ENCODE results near the gene EPHA2.

Gene EPHA2

DNA sequence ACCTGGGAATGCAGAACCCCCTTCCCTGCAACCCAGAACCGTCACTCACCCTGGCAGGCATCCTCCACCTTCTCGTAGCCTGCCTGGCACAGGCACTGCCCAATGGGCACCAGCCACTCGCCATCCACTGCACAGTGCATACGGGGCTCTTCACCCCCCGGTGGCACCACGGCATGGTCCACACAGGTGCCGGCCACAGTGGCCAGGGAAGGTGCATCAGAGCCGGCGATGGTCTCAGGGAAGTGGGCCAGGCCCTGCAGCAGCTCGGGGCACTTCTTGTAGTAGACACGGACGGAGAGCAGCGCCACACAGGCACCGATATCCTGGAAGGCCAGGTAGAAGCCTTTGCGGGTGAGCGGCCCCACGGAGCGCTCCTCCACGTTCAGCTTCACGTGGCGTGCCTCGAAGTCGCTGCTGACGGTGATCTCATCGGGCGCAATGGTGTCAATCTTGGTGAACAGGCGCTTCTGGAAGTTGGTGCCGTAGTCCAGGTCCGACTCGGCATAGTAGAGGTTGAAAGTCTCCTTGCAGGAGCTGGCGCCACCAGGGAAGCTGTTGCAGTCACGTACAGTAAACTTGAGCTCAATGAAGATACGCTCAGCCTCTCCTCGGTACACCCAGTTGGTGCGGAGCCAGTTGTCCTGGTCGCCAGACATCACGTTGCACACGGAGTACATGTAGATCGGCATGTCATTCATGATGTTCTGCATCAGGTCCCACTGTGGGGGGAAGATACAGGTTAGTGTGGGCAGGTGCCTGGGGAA, 7.4 kb downstream of the EPHA2 start:
- Histone ChIP-seq H3K4me1 (ENCODE audit: control extremely low read depth in 1 of 4, control insufficient read depth in 4 of 4, insufficient read depth in 4 of 4, low read length in 3 of 4) (peaks cover 3 to 38% (median 21%) of the 10 kb centered on the region in 4 experiments), H3K27me3 (replicated peaks in 2 of 5; ENCODE audit: control insufficient read depth in 4 of 5, insufficient read depth in 5 of 5, low read length in 4 of 5) (peaks cover 0 to 22% (median 8%) of the 10 kb centered on the region in 5 experiments), H3K4me3 (ENCODE audit: control insufficient read depth in 1 of 7, extremely low read depth in 1 of 7, insufficient read depth in 4 of 7, low read depth in 2 of 7, low read length in 6 of 7) (no peak overlapping the region), H3K36me3 (ENCODE audit: control insufficient read depth in 4 of 4, insufficient read depth in 4 of 4, low read length in 3 of 4) (no peaks in the 10 kb centered on the region), H3K27ac (ENCODE audit: insufficient read depth in 1 of 2, low read depth in 1 of 2, low read length in 2 of 2, poor library complexity in 1 of 2, severe bottlenecking in 2 of 2) (no peak overlapping the region), H3K9me3 (ENCODE audit: control extremely low read depth in 1 of 5, control insufficient read depth in 4 of 5, insufficient read depth in 2 of 5, low read depth in 1 of 5, low read length in 4 of 5) (no peaks in the 10 kb centered on the region)
- 97% methylated on average over 39 of the region's 39 CpGs for WGBS (ENCODE audit: insufficient coverage)
- POLR2A ChIA-PET = no interaction called here
- DNase-seq = no peak
- CTCF ChIA-PET = interaction anchor here (10.4 kb wide), 1 partner anchor 67 kb away, joined by 104 read pairs; no protein-coding TSS in a partner anchor

DNA sequence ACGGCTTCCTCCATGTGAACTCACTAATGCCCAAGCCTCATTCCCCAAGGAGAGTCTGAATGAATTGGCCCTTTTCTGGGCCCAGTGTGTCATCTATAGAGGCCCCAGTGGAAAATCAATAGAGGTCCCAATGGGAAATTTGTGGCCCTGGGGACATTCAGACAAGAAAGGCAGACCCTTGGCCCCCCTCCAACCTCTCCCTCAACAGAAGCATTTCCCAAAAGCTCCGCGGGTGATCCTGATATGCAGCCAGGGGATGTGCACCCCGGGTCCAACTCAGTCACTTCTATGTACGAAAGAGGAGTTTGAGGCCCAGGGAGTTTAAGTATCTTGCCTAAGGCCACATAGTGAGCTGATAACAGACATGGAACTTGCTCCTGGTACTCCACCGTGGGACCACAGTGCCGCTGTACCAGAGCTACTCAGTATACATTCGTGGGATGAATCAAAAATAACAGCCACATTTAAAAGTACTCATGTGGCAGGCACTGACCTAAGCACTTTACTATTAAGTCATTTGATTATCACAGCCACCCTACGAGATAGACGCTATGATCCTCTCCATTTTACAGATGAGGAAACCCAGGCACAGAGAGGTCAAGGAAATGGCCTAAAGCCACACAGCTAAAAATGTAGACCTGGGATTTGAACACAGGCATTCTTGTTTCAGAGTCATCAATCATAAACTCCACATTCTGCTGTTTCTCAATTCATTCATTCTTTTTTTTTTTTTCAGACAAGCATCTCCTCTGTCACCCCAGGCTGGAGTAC, 8.5 kb downstream of the EPHA2 start:
- Histone ChIP-seq H3K36me3 (ENCODE audit: control insufficient read depth in 4 of 4, insufficient read depth in 4 of 4, low read length in 3 of 4) (no peaks in the 10 kb centered on the region), H3K4me3 (ENCODE audit: control insufficient read depth in 1 of 7, extremely low read depth in 1 of 7, insufficient read depth in 4 of 7, low read depth in 2 of 7, low read length in 6 of 7) (no peak overlapping the region), H3K4me1 (ENCODE audit: control extremely low read depth in 1 of 4, control insufficient read depth in 4 of 4, insufficient read depth in 4 of 4, low read length in 3 of 4) (peaks cover 3 to 31% (median 23%) of the 10 kb centered on the region in 4 experiments), H3K27ac (ENCODE audit: insufficient read depth in 1 of 2, low read depth in 1 of 2, low read length in 2 of 2, poor library complexity in 1 of 2, severe bottlenecking in 2 of 2) (no peak overlapping the region), H3K27me3 (replicated peaks in 2 of 5; ENCODE audit: control insufficient read depth in 4 of 5, insufficient read depth in 5 of 5, low read length in 4 of 5) (peaks cover 0 to 20% (median 0%) of the 10 kb centered on the region in 5 experiments), H3K9me3 (ENCODE audit: control extremely low read depth in 1 of 5, control insufficient read depth in 4 of 5, insufficient read depth in 2 of 5, low read depth in 1 of 5, low read length in 4 of 5) (no peaks in the 10 kb centered on the region)
- POLR2A ChIA-PET = interaction anchor here (1.1 kb wide), 1 partner anchor 21 kb away, joined by 3 read pairs; no protein-coding TSS in a partner anchor
- DNase-seq = no peak
- CTCF ChIA-PET = interaction anchor here (0.7 to 10.4 kb wide), 4 partner anchors 14 to 66 kb away, joined by 3 to 104 read pairs (median 3); no protein-coding TSS in a partner anchor
- WGBS (ENCODE audit: insufficient coverage) = 92% methylated on average over 9 of the region's 10 CpGs

DNA sequence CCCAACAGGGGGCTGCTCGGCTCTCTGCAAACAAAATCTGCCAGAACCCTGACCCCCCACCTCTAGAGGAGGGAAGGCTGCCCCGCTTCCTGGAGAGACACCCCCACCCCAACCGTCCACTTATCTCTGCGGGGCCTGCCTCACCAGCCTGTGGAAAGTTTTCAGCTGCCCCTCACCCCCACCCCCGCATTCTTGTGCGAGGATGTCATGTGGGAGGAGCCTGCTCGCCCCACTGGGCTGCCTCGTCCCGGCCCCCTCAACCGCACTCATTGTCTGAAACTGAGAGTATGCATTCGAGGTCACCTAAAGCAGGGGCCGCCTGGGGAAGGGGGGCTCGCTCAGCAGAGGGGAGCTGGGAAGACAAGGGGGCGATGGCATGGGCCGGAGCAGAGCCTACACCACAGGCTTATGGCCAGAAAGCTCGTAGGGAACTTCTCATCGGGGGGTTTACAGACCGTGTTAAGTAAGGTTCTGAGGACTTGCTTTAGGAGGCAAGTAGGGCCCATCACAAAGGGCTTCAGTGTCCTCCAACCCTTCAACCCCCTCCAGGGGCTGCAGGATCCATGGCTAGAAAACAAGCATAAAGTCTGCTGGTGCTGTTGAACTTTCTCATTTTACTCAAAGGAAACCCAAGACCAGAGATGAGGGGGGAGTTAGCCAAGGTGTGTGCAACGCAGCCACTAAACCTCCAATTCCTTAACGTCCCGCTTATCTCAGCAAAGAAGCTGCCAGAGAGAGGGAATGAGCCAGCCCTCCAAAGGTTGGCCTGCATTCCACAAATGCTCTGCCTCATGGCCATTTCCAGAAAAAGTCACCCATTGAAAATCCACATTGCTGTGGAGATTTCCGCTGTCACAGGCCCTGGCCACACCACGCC, 9.4 kb downstream of the EPHA2 start:
- Histone ChIP-seq H3K36me3 (ENCODE audit: control insufficient read depth in 4 of 4, insufficient read depth in 4 of 4, low read length in 3 of 4) (no peaks in the 10 kb centered on the region), H3K4me1 (ENCODE audit: control extremely low read depth in 1 of 4, control insufficient read depth in 4 of 4, insufficient read depth in 4 of 4, low read length in 3 of 4) (peaks cover 3 to 34% (median 26%) of the 10 kb centered on the region in 4 experiments)

DNA sequence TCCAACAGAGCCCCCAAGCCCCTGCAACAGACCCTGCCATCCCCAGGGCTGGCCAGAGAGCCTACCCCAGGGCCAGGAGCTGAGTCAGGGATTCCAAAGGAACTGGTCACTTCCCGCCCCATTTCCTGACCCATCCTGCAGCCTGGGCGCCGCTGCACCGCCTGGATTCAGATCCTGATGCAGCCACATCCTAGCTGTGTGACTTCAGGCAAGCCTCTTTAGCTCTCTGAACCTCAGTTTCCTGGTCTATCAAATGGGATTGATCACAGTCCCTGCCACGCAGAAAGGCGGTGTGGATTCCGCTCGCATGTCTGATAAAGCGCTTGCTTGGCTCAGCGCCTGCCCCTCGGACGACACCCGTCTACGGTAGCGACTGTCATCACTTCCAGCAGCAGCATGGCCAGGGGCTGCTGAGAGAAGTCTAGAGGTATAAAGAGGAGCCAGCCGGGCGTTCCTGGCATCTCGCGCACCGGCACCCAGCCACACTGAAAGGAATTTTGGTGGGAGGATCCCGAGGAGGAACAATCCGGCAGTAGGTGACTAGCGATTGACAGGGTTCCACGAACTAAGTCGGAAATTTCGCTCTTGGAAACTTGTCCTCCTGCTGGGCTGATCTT, 10.1 kb downstream of the EPHA2 start:
- CTCF ChIA-PET = interaction anchor here (0.7 to 1.8 kb wide), 2 partner anchors 36 to 70 kb away, joined by 3 read pairs; no protein-coding TSS in a partner anchor
- no peak overlapping the region for H3K27ac ChIP-seq (ENCODE audit: insufficient read depth in 1 of 2, low read depth in 1 of 2, low read length in 2 of 2, poor library complexity in 1 of 2, severe bottlenecking in 2 of 2)
- 94% methylated on average over 26 of the region's 26 CpGs for WGBS (ENCODE audit: insufficient coverage)
- peak in 2 of 3 donors; percentile 39 to 60 for DNase-seq
- peaks cover 0 to 16% (median 0%) of the 10 kb centered on the region in 5 experiments for H3K27me3 ChIP-seq (replicated peaks in 2 of 5; ENCODE audit: control insufficient read depth in 4 of 5, insufficient read depth in 5 of 5, low read length in 4 of 5)
- no peak overlapping the region for H3K4me3 ChIP-seq (ENCODE audit: control insufficient read depth in 1 of 7, extremely low read depth in 1 of 7, insufficient read depth in 4 of 7, low read depth in 2 of 7, low read length in 6 of 7)
- H3K4me1 ChIP-seq (ENCODE audit: control extremely low read depth in 1 of 4, control insufficient read depth in 4 of 4, insufficient read depth in 4 of 4, low read length in 3 of 4) = peaks cover 0 to 34% (median 24%) of the 10 kb centered on the region in 4 experiments
- no peaks in the 10 kb centered on the region for H3K36me3 ChIP-seq (ENCODE audit: control insufficient read depth in 4 of 4, insufficient read depth in 4 of 4, low read length in 3 of 4)
- POLR2A ChIA-PET = no interaction called here
- no peaks in the 10 kb centered on the region for H3K9me3 ChIP-seq (ENCODE audit: control extremely low read depth in 1 of 5, control insufficient read depth in 4 of 5, insufficient read depth in 2 of 5, low read depth in 1 of 5, low read length in 4 of 5)

More for the DNA sequence above, 9.4 kb downstream of the EPHA2 start:
- DNase-seq = peak in 2 of 3 donors; percentile 24 to 61
- peaks cover 0 to 16% (median 0%) of the 10 kb centered on the region in 5 experiments for H3K27me3 ChIP-seq (replicated peaks in 2 of 5; ENCODE audit: control insufficient read depth in 4 of 5, insufficient read depth in 5 of 5, low read length in 4 of 5)
- no peak overlapping the region for H3K27ac ChIP-seq (ENCODE audit: insufficient read depth in 1 of 2, low read depth in 1 of 2, low read length in 2 of 2, poor library complexity in 1 of 2, severe bottlenecking in 2 of 2)
- CTCF ChIA-PET = interaction anchor here (1.0 to 1.8 kb wide), 2 partner anchors 32 to 37 kb away, joined by 3 read pairs; no protein-coding TSS in a partner anchor
- whole genome bisulfite sequencing (ENCODE audit: insufficient coverage) = 91% methylated on average over 20 of the region's 23 CpGs
- H3K9me3 ChIP-seq (ENCODE audit: control extremely low read depth in 1 of 5, control insufficient read depth in 4 of 5, insufficient read depth in 2 of 5, low read depth in 1 of 5, low read length in 4 of 5) = no peaks in the 10 kb centered on the region
- no peak overlapping the region for H3K4me3 ChIP-seq (ENCODE audit: control insufficient read depth in 1 of 7, extremely low read depth in 1 of 7, insufficient read depth in 4 of 7, low read depth in 2 of 7, low read length in 6 of 7)
- POLR2A ChIA-PET = interaction anchor here (1.1 kb wide), 1 partner anchor 21 kb away, joined by 3 read pairs; no protein-coding TSS in a partner anchor

DNA sequence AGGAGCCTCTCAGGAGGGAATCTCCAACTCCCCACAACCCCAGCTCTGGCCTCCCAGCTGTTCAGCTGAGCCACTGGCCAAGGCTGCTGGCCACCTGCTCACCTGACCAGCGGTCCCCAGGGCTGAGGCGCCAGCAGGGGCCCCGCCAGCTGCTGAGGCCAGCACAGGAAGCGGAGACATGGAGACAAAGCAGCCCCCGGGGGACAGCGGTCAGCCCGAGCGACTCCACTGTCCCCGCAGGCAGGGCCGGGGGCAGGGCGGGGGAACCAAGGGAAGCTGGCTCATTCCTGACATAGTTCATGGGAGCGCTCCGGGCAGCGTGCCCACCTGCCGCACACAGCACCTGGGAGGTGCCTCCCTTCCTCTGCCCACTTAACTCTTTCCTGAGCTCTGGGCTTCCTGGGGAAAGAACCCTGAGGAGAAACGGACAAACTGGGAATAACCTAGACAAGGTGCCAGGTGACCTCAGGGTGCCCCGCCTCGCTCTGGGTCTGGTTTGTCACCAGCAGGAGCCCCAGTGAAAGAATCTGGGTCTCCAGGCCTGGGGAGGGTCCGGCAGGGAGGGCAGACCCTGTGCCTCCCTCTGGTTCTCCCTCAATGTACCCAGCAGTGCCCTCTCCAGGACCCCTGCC, 10.7 kb downstream of the EPHA2 start:
- no peaks in the 10 kb centered on the region for H3K36me3 ChIP-seq (ENCODE audit: control insufficient read depth in 4 of 4, insufficient read depth in 4 of 4, low read length in 3 of 4)
- H3K27me3 ChIP-seq (replicated peaks in 2 of 5; ENCODE audit: control insufficient read depth in 4 of 5, insufficient read depth in 5 of 5, low read length in 4 of 5) = peaks cover 0 to 14% (median 0%) of the 10 kb centered on the region in 5 experiments
- no peak for DNase-seq
- 85% methylated on average over 9 of the region's 19 CpGs for WGBS (ENCODE audit: insufficient coverage)
- ChIA-PET CTCF (interaction anchor here (0.7 to 1.8 kb wide), 3 partner anchors 9 to 70 kb away, joined by 3 read pairs; no protein-coding TSS in a partner anchor), POLR2A (no interaction called here)
- no peak overlapping the region for H3K4me3 ChIP-seq (ENCODE audit: control insufficient read depth in 1 of 7, extremely low read depth in 1 of 7, insufficient read depth in 4 of 7, low read depth in 2 of 7, low read length in 6 of 7)
- peaks cover 0 to 28% (median 18%) of the 10 kb centered on the region in 4 experiments for H3K4me1 ChIP-seq (ENCODE audit: control extremely low read depth in 1 of 4, control insufficient read depth in 4 of 4, insufficient read depth in 4 of 4, low read length in 3 of 4)
- no peaks in the 10 kb centered on the region for H3K9me3 ChIP-seq (ENCODE audit: control extremely low read depth in 1 of 5, control insufficient read depth in 4 of 5, insufficient read depth in 2 of 5, low read depth in 1 of 5, low read length in 4 of 5)
- H3K27ac ChIP-seq (ENCODE audit: insufficient read depth in 1 of 2, low read depth in 1 of 2, low read length in 2 of 2, poor library complexity in 1 of 2, severe bottlenecking in 2 of 2) = no peak overlapping the region
